ENCODE data around the gene CCDC102A. TPM values are rescaled to one million over a fixed set of nuclear protein-coding genes. Genes with fewer than 3 reads are reported as not detected.
"Not testable (repeated sequence)": the region's sequence is repeated elsewhere in the genome, so short reads cannot be mapped to it uniquely, and the experiment has no call there.

CCDC102A gene
- total RNA-seq, 1 donor from 2014 or later: 10.5 TPM

GRCh38 chr16:57568173-57568678 lies 31.9 kb upstream of the CCDC102A start:
- intact Hi-C loops (cut with DNase I): no loop called here
- ATAC-seq (ENCODE audit: poor library complexity) (no peak), DNase-seq (no peak)

- intact Hi-C loops (cut with DNase I): no loop called here
- no peak for ATAC-seq (ENCODE audit: poor library complexity)
- no peak for DNase-seq
Measured at GRCh38 chr16:57567691-57568090, 31.3 kb upstream of the CCDC102A start.

GRCh38 chr16:57566436-57566835 lies 30.1 kb upstream of the CCDC102A start:
- ATAC-seq (ENCODE audit: poor library complexity) (no peak), DNase-seq (no peak)
- intact Hi-C loops (cut with DNase I): no loop called here

- ATAC-seq (ENCODE audit: poor library complexity) (no peak), DNase-seq (no peak)
- intact Hi-C loops (cut with DNase I): no loop called here
Measured at GRCh38 chr16:57565461-57565860, 29.1 kb upstream of the CCDC102A start.

- DNase-seq (no peak), ATAC-seq (ENCODE audit: poor library complexity) (no peak)
- intact Hi-C loops (cut with DNase I): no loop called here
Measured at GRCh38 chr16:57564571-57565270, 28.4 kb upstream of the CCDC102A start.

- DNase-seq (no peak), ATAC-seq (ENCODE audit: poor library complexity) (no peak)
- intact Hi-C loops (cut with DNase I): no loop called here
Measured at GRCh38 chr16:57563761-57564160, 27.4 kb upstream of the CCDC102A start.

- DNase-seq (no peak), ATAC-seq (ENCODE audit: poor library complexity) (no peak)
- intact Hi-C loops (cut with DNase I): no loop called here
Measured at GRCh38 chr16:57563487-57563750, 27.0 kb upstream of the CCDC102A start.

- intact Hi-C loops (cut with DNase I): no loop called here
- ATAC-seq (ENCODE audit: poor library complexity) (no peak), DNase-seq (no peak)
Measured at GRCh38 chr16:57562669-57563486, 26.5 kb upstream of the CCDC102A start.

GRCh38 chr16:57562066-57562465 lies 25.7 kb upstream of the CCDC102A start:
- ATAC-seq (ENCODE audit: poor library complexity) (no peak), DNase-seq (no peak)
- intact Hi-C loops (cut with DNase I): no loop called here

- intact Hi-C loops (cut with DNase I): no loop called here
- DNase-seq (no peak), ATAC-seq (ENCODE audit: poor library complexity) (no peak)
Measured at GRCh38 chr16:57559072-57559790, 22.9 kb upstream of the CCDC102A start.

GRCh38 chr16:57556941-57557541 lies 20.7 kb upstream of the CCDC102A start:
- ATAC-seq (ENCODE audit: poor library complexity) (no peak), DNase-seq (no peak)
- intact Hi-C loops (cut with DNase I): no loop called here

GRCh38 chr16:57555831-57556230 lies 19.5 kb upstream of the CCDC102A start:
- DNase-seq: no peak
- no peak for ATAC-seq (ENCODE audit: poor library complexity)
- intact Hi-C loops (cut with DNase I): no loop called here

- intact Hi-C loops (cut with DNase I): no loop called here
- no peak for DNase-seq
- no peak for ATAC-seq (ENCODE audit: poor library complexity)
Measured at GRCh38 chr16:57551057-57551456, 14.7 kb upstream of the CCDC102A start.

GRCh38 chr16:57549730-57550129 lies 13.4 kb upstream of the CCDC102A start:
- DNase-seq (no peak), ATAC-seq (ENCODE audit: poor library complexity) (no peak)
- intact Hi-C loops (cut with DNase I): no loop called here

GRCh38 chr16:57548408-57548807 lies 12.0 kb upstream of the CCDC102A start:
- intact Hi-C loops (cut with DNase I): no loop called here
- no peak for DNase-seq
- ATAC-seq (ENCODE audit: poor library complexity): no peak

- DNase-seq; ATAC-seq (ENCODE audit: poor library complexity); intact Hi-C loops (cut with DNase I): not testable (repeated sequence)
Measured at GRCh38 chr16:57547524-57547923, 11.2 kb upstream of the CCDC102A start.

GRCh38 chr16:57544124-57544653 lies 7.8 kb upstream of the CCDC102A start:
- intact Hi-C loops (cut with DNase I): no loop called here
- ATAC-seq (ENCODE audit: poor library complexity): peak; percentile 43
- no peak for DNase-seq

GRCh38 chr16:57541754-57542435 lies 5.5 kb upstream of the CCDC102A start:
- intact Hi-C loops (cut with DNase I): no loop called here
- no peak for ATAC-seq (ENCODE audit: poor library complexity)
- DNase-seq: no peak
